ENCODE measurements around the gene REEP2.

GRCh38 chr5:138491669-138492559, 53.1 kb downstream of the REEP2 start:
- TF ChIP-seq CTCF (IDR thresholded peaks at IDR 0.05) = no peak
- peak; percentile 34 to 61 (median 39) for TF ChIP-seq POLR2AphosphoS5 (IDR thresholded peaks at IDR 0.05)
- TF ChIP-seq POLR2A (IDR thresholded peaks at IDR 0.05) = no peak
